ENCODE data around the gene FARP1.
A peak's percentile ranks its signal among the peaks of the same experiment; 100 is the strongest.

The FARP1 gene

DNA sequence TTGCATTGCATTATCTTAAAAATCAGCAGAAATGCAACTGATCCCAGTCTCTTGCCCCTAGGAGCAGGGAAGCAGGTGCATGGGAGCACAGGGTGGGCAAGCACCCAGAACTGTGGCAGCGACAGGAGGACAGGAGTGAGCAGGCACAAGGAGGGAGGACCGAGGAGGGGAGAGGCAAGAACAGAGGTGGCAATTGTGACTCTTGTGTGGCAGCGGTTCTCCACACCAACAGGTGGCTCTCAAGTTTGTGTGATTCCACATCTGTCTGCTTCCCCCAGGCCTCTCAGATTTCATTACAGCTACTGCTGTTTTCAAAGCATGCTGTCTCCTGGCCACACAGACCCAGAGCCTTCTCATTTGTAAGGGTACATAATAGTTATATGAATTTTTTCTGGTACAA, 325.5 kb downstream of the FARP1 start:
- DNase-seq (ENCODE audit: low read depth): no peak

DNA sequence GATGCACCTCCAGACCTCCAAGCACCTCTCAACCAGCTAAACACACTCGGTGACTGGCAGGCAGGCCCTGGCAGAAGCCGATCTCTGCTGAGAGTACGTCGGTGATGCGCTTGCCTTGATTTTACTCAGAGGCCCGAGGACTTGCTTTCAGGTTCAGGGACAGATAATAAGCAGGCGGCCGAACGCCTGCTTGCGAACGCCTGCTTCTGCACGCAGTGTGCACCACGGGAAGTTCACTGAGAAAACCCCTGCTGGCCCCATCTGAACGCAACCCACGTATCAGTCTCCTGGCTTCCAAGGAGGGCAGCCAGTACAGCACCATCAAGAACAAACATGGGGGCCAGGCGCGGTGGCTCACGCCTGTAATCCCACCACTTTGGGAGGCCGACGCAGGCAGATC, 326.0 kb downstream of the FARP1 start:
- DNase-seq (ENCODE audit: low read depth): no peak

DNA sequence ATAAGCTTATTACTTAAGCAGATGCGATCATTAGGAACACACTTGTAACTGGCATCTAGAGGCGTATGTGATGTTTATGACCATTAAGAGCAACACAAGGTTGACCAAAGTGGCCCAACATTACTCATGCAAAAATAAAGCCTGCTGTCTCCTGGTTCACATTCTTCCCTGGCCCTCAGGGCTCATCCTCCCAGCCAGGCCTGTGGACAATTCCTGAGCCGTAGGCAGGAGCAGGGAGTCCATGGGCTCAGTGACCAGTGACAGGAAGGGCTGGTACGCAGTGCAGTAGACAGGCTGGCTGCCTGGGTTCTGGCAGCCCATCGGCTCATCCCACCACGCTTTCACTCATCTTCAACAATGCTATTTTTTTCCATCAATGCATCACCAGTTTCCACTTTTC, 328.0 kb downstream of the FARP1 start:
- DNase-seq (ENCODE audit: low read depth): no peak

DNA sequence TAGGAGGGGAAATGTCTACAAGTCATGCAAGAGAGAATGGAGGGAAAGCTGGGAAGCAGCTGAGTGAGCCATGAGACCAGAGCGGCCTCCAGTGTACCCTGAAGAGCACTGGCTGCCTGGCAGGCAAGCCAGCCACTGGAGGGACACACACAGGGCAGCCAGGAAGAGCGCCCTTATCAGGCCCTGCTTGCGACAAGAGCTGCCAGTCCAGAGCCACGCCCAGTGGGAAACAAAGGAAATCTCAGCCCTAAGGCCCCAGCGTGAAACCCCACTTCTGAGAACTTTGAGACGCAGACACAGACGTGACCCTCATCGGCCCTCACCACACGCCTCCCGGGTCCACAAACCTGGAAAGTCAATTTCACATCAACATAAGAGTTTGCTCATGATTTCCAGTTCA, 329.0 kb downstream of the FARP1 start:
- DNase-seq (ENCODE audit: low read depth): no peak

DNA sequence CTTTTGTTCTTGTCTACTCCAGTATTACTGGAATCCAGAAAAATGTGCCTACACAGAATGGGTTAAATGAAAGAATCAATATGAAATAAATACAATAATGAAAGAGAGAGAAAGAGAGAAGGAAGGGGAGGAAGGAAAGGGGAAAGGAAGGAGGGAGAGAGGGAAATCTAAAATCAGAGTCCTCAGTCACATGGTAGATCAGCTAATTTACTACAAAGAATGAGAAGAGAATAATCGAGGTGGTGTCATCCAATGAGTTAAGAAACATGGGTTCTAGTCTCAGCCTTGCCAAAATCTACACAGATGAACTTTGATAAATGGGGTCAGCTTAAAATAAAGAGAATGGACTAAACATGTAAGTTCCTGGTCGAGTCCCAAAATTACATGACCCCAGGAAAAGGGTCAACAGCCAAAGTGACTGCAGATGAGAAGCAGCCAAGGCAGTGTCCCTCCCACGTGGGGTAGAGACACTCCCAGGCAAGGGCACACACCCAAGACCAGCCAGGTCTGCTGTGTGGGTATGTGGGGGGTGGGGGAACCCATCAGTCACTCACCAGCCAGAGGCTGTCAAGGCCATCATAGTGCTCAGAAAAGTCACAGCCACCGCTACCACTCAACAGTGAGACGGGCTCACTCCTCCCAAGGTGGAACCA, 330.4 kb downstream of the FARP1 start:
- DNase-seq (ENCODE audit: low read depth): no peak

DNA sequence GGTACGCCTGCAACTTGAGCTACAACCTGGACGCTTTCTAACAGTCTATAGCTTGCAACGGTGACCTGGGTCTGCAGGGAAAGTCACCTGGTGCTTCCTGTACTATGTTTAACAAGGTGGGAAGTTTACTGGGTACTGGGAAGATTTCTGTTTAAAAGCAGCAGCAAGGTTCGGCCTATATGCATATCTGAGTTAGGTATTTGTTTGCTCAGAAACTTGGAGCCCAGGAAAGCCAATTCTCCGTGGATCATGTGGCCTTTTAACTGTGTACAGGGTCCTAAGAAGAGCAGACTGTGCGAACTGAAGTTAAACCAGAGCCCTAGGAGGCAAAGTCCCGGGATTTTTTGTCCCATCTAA, 330.9 kb downstream of the FARP1 start:
- no peak for DNase-seq (ENCODE audit: low read depth)

DNA sequence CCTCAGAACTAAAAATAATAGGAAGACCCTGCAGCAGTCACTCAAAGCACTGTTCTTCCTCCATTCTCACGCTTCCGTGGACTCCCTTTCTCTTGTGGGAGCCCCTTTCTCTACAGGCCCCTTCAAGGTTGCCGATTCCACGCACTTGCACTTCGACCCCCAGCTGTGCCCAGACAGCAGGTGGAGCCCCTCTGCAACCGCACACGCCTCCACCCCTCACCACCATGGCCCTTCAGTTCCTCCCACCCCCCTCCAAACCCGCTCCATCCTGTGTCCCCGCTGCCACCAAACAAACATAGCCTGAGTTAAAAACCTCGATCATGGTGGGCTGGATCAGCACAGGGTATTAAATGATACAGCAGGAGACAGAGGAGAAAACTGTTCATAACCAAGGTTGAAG, 331.4 kb downstream of the FARP1 start:
- no peak for DNase-seq (ENCODE audit: low read depth)

DNA sequence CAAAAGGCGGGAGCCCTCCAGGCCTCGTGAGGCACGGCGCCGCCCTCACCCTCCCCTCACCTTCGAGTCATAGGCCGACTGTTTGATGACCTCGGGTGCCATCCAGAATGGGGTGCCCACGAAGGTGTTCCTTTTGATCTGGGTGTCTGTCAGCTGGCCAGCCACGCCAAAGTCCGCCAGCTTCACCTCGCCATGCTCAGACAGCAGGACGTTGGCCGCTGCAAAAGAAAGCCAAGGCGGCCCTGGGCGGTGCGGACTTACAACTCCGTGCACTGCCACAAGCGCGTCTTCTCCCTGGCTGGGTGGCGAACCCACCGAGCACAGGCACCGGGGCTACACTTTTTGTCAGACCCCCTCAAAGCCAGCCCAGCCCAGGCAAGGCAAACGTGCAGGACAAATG, 331.9 kb downstream of the FARP1 start:
- DNase-seq (ENCODE audit: low read depth): no peak

DNA sequence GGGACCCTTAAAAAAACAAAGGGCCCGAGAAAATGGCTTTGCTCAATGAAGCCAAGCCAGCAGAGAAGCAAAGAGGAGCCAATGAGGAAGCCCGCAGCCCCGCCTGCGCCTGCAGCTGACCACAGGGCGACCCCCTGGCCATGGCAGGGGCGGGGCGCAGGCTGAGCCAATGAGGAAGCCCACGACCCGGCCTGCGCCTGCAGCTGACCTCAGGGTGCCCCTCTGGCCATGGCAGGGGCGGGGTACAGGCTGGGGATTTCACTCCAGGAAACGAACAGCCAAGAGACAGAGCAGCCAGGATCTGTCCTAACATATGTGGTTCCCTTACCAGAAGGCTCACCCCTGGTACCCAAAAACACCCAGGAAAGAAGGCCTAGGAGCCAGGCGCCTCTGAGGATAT, 332.6 kb downstream of the FARP1 start:
- no peak for DNase-seq (ENCODE audit: low read depth)

DNA sequence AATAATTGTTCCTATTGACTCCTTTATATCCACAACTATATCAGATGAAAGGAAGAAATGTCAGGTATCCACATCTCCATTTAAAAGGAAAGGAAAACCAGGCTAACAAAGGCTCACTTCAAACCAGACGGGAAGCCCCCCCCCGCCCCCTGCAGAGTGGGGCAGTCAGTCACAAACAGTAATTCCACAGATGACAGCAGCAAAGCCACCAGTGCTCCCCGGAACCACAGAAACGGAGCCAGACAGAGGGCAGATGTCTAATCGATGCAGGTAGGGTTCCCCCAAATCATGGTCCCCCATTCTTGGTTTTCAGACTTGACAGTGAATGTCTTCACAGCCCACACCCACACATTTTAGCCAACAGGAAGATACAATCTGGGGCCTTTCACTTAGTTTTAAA, 333.2 kb downstream of the FARP1 start:
- DNase-seq (ENCODE audit: low read depth): no peak

DNA sequence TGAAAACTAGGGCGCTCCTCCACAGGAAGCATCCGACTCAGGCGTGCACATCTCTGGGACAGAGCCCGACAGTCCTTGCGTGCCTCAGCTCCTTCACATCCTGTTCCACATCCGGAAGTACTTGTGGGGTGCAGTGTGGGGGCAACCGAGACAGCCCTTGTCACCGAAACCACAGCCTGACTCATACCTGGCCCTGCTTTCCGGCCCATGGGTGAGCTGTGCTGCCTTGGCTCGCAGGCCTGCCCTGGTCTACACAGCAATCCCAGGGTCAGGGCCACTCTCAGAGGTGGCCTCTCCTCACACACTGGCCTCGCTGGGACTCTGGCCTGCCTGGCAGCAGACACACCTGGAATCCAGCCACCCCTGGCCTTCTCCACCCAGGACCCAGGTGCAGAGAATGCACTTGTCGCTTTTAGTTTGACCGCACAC, 333.7 kb downstream of the FARP1 start:
- DNase-seq (ENCODE audit: low read depth): peak; percentile 82

DNA sequence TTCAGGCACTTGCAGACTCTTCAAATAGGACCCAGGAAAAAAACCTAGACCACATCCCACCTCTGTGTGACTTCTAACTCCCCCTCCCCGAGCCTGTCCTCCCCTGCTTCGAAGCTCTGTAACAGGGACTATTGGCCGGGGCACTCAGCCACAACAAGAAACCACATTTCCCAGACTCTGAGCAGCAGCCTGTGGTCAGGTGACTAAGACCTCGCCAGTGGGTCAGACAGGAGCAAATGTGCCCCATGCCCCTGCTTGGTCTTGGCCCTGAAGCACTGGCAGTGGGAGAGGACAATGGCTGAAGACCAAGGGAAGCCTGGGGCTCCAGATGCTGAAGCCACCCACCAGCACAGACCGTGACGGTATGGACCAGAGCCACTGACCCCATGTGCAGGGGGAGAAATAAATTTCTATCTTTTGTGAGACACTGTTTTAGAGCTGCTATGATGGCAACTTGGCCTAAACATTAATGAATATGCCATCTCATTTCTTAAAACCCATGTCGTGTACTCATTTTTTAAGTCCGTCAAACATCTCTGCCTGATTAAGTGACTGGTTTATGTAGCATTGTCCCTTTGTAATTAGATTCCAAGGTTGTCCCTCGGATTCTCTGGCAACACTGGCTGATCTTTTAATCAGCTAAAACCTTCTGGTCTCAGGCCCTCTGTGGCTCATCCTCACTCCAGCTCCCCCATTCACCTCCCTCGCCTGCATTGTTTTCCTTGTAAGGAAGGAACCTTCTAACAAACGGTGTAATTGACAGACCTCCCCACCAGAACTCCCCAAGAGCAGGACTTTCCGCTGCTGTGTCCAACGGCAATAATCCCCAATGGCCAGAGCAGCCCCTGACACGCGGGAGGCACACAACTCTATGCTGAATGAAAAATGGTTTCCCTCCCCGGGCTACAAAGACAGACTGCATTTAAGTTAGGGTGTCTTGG, 335.6 kb downstream of the FARP1 start:
- peak; percentile 55 for DNase-seq (ENCODE audit: low read depth)

DNA sequence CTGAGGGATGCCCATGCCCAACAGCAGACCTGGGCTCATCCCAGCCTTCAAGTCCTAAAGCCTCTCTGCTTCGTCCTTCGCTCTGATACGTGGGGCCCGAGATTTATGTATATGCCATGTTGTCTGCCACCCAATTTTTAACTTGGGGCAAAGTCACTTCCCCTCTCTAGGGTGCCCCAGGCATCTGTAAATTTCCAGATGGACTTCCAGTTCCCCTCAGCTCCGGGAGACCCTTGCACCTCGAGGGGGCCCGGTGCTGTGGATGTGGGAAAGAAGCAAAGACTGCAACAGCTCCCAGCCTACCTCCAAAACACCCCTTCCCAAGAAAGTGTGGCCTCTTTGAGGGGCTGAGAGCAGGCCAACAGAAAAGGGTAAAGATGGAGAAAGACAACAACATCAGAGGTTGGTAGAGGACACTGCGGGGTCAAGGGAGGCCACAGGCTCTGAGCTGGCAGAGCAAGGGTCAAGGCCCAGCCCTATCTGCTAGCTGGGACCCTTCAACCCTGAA, 336.7 kb downstream of the FARP1 start:
- DNase-seq (ENCODE audit: low read depth): no peak

DNA sequence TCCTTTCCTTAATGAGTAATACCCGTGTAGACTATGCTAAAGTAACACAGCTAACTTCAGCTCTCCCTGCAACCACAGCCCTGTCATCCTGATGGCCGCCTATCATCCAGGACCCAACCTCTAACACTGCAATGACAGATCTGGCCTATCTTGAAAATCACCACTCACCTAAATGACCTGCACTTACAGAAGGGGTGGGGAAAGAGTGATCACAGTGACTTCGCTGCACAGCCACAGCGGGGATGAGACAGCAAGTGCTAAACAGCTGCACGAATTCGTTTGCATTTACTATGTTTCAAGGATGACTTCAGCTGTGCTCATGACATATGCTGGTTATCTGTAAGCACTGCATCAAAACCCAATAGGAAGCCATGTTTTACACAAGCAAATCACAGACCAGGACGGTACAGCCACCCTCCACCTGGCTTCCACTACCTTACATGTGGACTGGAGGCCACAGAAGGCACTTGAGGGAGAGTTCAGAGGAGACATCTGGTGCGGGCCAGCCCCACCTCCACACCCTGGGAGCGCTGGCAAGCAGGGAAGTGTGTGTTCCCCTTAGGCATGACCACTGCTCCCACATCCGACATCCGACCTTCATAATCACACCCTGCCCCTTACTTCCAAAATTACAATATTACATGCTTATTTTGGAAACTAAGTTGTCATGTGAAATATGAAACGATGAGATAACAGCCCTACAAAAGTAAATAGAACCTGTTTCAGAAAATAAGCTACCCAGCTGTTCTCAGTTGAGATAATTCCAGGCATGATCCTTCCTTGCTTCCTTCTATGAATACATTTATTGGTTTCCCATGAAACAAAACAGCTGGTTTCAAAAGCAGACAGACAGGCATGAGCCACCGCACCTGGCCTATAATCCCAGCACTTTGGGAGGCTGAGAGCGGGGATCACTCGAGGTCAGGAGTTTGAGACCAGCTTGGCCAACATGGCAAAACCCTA, 338.3 kb downstream of the FARP1 start:
- DNase-seq (ENCODE audit: low read depth): peak; percentile 31

DNA sequence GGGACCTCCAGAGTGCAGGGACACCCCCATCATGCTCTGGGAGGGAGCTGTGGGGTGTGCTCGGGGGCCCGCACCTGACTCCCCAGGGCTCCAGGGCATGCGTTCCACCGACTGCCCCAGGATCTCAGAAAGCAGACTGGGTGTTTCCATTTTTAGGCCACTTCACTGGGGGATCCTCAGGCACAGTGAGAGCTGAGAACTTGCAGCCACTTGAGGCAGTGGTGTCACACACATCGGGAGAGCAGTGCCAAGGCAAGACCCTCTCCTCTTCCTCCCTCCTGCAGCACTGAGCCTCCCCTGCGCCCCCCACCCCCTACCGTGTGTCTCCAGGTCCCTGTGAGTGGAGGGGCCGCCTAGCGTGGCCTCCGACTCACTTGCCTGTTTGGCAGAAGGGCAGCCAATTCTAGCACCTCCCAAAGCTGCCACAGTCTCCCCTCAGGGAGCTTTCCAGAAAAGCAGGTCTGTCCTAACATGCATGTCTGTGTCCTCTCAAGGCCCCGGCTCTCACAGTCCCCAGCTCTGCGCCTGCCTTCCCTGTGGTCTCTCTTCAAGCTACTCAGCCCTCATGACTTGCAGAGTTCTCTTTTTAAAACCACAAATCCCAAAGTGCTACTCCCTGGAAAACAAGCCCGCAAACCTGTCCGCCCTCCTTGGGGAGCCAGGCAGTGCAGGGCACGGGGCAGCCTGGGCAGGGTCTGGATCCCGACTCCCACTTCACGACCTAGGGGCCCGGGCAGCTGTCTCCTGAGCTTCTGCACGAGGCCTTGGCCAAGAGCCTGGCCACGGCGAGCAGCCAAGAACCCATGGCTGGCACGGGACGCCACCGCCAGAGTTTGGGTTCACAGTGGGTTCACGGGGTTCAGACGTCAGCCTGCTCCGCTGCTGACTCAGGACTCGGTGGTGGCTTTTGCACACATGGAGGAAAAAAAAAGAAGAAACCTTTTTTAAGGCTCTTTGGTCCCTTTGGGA, 339.9 kb downstream of the FARP1 start:
- DNase-seq (ENCODE audit: low read depth): peak; percentile 87

DNA sequence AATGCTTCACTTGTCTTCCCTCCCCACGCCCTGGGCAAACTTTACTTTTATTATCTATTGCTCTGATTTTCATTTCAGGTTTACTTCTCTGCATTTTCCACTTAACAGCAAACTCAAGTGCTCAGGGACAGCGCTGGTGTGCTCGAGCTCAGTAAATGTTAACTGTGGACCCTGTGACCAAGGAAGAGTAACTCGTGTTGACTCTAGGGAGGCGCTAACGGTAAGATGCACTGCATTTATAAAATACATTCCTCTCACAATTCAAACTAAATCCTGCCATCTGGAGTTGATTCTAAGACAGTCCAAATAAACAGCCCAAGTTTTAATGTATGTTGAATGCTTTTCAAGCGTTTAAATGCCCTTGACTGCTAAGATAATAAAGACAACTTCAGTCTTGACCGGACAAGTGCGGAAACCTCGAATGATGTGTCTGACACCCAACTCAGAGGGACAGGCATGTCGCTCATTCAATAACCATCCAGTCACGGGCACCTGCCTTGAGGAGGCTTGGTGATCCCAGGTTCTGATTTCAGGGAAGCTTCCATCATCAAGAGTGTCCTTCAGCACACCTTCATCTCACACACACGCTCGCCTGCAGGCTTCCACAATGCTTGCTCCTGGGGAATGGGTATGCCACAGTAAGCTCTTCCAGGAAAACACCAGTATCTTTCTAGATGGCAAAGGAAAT, 340.9 kb downstream of the FARP1 start:
- peak; percentile 28 for DNase-seq (ENCODE audit: low read depth)

DNA sequence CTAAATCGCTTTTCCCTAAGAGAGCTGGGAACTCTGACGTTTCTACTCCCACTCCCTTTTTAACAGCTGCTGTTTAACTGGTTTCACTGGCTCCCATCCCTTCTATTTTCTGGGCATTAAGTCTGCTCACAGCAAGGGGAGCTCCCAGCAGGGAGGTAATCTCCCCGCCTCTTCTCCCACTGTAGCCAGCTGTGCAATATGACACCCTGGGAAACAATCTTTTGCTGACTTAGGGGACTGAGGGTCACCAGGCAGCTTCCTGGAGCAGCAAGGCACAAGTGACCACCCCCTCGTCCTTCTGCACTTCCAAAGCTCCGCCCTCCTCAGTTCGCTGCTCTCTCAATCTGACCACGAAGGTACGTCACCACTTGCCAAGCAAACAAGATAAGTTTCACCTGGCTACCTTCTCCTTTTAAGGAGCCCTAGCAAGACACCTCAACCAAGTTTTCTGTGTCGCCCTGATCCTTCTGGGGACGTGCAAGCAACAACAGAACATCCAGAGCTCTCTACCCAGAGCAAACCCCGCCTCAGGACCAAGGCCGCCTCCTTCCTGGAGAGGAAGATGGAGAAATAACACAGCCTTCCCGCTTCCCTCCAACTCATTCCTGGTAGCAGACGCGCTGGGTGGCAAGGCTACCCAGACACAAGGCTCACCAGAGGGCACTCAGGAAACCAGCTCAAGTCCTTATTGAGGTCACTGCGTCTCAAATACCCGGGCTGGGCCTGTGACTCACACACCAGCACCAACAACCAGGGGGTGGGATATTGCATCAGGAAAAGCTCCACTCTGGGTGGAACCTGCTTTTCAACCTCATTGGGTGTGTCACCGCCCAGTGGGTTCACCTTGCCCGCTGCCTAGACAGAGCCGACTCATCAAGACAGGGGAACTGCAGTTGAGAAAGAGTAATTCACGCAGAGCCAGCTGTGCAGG, 341.7 kb downstream of the FARP1 start:
- peak; percentile 95 for DNase-seq (ENCODE audit: low read depth)

DNA sequence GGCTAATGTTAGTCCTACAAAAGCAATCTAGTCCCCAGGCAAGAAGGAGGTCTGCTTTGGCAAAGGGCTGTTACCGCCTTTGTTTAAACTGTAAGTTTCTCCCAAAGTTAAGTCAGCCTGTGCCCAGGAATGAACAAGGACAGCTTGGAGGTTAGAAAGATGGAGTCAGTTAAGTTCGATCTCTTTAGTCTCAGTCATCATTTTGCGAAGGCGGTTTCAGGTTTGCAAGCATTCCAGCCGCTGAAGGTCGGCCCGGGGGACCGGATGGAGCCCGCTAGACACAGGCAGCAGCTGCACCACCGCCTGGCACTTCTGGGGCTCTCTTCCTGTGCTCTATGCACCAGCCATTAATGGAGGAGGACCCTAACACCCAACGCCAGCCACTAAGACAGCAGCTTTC, 342.7 kb downstream of the FARP1 start:
- no peak for DNase-seq (ENCODE audit: low read depth)

DNA sequence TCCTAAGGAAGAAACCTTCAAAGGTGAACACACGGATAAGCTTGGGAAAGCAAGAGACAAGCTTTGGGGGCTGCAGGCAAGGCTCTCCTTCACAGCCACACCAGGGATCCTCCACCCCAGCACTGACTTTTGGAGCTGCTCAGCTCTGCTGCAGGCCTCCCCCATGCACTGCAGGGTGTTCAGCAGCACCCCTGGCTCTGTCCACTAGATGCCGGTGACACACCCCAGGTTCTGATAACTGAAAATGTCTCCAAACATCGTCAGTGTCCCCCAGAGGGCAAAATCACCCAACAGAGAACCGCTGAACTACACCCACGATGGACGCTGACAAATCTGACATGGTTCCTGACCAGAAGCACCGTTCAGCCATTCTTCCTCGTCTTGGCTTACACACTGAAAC, 343.5 kb downstream of the FARP1 start:
- DNase-seq (ENCODE audit: low read depth): no peak
